Neural cell (in vitro differentiated cells): ENCODE data around the gene NTNG1.

Source experiments
- POLR2AphosphoS5 ChIP-seq: IDR thresholded peaks from 2 replicates; pipeline ENCODE4 v1.6.1; 2012
- SMC3 ChIP-seq: fragments of 450-650 bp; conservative IDR thresholded peaks from 2 replicates; pipeline ENCODE4 v1.6.1; 2014; ENCODE audit warnings: antibody characterized with exemption, mild to moderate bottlenecking, moderate library complexity; ENCODE audit not compliant: poor library complexity

DNA sequence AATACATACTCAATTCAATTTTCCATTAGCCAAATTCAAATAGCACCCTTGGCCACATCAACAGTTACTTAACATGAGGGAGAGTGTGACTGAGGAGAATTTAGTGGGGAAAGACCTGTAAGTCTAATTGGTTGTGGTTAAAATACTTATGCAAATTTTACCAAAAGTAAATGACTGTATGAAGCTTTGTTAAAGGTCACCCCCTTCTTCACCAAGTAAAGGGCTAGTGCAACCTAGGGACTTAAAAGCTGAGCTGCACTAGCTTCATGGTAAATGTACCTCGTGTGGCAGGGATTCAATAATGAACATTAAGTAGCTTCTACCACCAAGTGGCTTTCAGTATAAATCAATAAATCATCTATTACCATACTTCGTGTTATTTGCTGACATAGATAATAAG lies 372.0 kb downstream of the NTNG1 start:
- TF ChIP-seq POLR2AphosphoS5 (no peak), SMC3 (no peak)
